CD4-positive, alpha-beta T cell treated with Interleukin-1 beta for 1 hour (primary cell): Measurements from ENCODE around the gene GP5.

Experiments used
- DNase-seq, 2 donors: peaks; one replicate each; pipeline ENCODE4 v3.0.0-alpha.2; 2020 to 2022

Gene GP5

GRCh38 chr3:194374935-194375334 is 24.1 kb downstream of the GP5 start:
- DNase-seq: no peak

GRCh38 chr3:194373899-194374298 is 25.2 kb downstream of the GP5 start:
- no peak for DNase-seq

GRCh38 chr3:194373028-194373427 is 26.0 kb downstream of the GP5 start:
- no peak for DNase-seq

GRCh38 chr3:194370753-194371152 is 28.3 kb downstream of the GP5 start:
- no peak for DNase-seq

- DNase-seq: no peak
These were observed 29.4 kb downstream of the GP5 start, which contains the start of gene LRRC15 for GRCh38 chr3:194369522-194370279. LRRC15 (minus strand) TSS chr3:194369743; CDS start chr3:194361043, 8,700 bp downstream.

GRCh38 chr3:194368918-194369317 is 30.1 kb downstream of the GP5 start:
- DNase-seq: no peak

GRCh38 chr3:194367992-194368841 is 30.8 kb downstream of the GP5 start:
- DNase-seq: no peak

- DNase-seq: no peak
These were observed 33.0 kb downstream of the GP5 start for GRCh38 chr3:194365978-194366490.

- DNase-seq: no peak
These were observed 33.5 kb downstream of the GP5 start for GRCh38 chr3:194365526-194365925.

- DNase-seq: no peak
These were observed 34.2 kb downstream of the GP5 start for GRCh38 chr3:194364652-194365434.

- no peak for DNase-seq
These were observed 34.8 kb downstream of the GP5 start for GRCh38 chr3:194364314-194364651.

GRCh38 chr3:194360568-194360967 is 38.5 kb downstream of the GP5 start:
- no peak for DNase-seq

GRCh38 chr3:194357681-194358080 is 41.4 kb downstream of the GP5 start:
- no peak for DNase-seq

GRCh38 chr3:194355379-194355778 is 43.7 kb downstream of the GP5 start:
- DNase-seq: no peak

- DNase-seq: no peak
These were observed 44.8 kb downstream of the GP5 start for GRCh38 chr3:194354315-194354714.

- no peak for DNase-seq
These were observed 46.3 kb downstream of the GP5 start for GRCh38 chr3:194352667-194353246.

GRCh38 chr3:194351952-194352536 is 47.0 kb downstream of the GP5 start:
- DNase-seq: no peak

- DNase-seq: no peak
These were observed 47.9 kb downstream of the GP5 start, which contains the start of gene CPN2 for GRCh38 chr3:194351080-194351672. CPN2 (minus strand) TSS chr3:194351328; CDS start chr3:194342702, 8,626 bp downstream.

- DNase-seq: no peak
These were observed 48.4 kb downstream of the GP5 start for GRCh38 chr3:194350726-194351071.

GRCh38 chr3:194348354-194348753 is 50.7 kb downstream of the GP5 start:
- no peak for DNase-seq

- DNase-seq: no peak
These were observed 52.4 kb downstream of the GP5 start for GRCh38 chr3:194346621-194347020.

GRCh38 chr3:194346035-194346434 is 53.0 kb downstream of the GP5 start:
- DNase-seq: no peak
